ENCODE data around the gene TCF7. TPM values are rescaled to one million over a fixed set of nuclear protein-coding genes. Genes with fewer than 3 reads are reported as not detected.

Gene TCF7
- polyA plus RNA-seq, 1 of the 3 experiments (the other 2 are of a cell fraction) = 2.7 TPM

DNA sequence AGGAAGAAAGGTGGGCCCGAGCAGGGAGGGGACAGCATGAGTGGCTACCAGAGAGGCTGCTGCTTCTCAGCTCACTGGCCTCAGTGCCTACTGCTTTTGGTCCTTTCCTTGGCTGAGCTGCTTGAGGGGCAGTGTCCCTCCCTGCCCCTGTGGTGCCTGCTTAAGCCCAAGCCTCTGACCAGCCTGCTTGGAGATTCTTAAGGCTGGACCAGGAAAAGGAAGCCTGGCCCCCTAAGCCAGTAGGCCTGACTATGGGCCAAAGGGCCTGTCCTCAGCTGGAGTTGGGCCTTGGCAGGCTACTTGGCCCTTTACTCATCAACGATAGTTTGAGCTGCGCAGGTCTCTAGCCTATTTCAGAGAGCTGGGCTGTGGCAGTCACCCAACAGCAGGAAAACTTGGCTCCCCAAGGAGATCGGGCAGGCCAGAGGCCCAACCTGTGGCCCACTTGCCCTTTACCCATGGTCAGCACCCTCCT, 24.9 kb downstream of the TCF7 start:
- peaks cover 5 to 66% of the 10 kb centered on the region in 2 experiments for H3K36me3 ChIP-seq (replicated peaks in 1 of 2; ENCODE audit: control insufficient read depth in 1 of 2, insufficient read depth in 2 of 2, low read length in 1 of 2)
- ChIA-PET POLR2A (interaction anchor here (2.4 kb wide), 1 partner anchor 32 kb away, joined by 15 read pairs; no protein-coding TSS in a partner anchor), CTCF (interaction anchor here (0.9 to 18.5 kb wide), 20 partner anchors 10 to 150 kb away, joined by 3 to 673 read pairs (median 10); partner anchors contain the start of gene TCF7)
- no peak for DNase-seq
- no peak overlapping the region for H3K9ac ChIP-seq
- H2AFZ ChIP-seq (ENCODE audit: low read depth) = no peak overlapping the region
- H4K20me1 ChIP-seq (ENCODE audit: insufficient read depth) = peaks cover 39% of the 10 kb centered on the region
- H3K79me2 ChIP-seq (ENCODE audit: insufficient read depth) = peaks cover 11% of the 10 kb centered on the region; the same call in 1 of the 2 replicates
- peaks cover 11 to 21% of the 10 kb centered on the region in 2 experiments; a peak in 3 of 4 replicates for H3K4me1 ChIP-seq (ENCODE audit: control insufficient read depth in 1 of 2, insufficient read depth in 2 of 2, low read depth in 1 of 2, low read length in 1 of 2)
- WGBS (ENCODE audit: low lambda C conversion rate) = 98% methylated on average over 4 of the region's 4 CpGs
- H3K4me3 ChIP-seq (ENCODE audit: low read depth in 2 of 2, low read length in 1 of 2) = no peak overlapping the region
- no peaks in the 10 kb centered on the region for H3K27me3 ChIP-seq (ENCODE audit: insufficient read depth)
- no peaks in the 10 kb centered on the region for H3K9me2 ChIP-seq
- H3K4me2 ChIP-seq = no peak overlapping the region
- no peaks in the 10 kb centered on the region for H3K9me3 ChIP-seq
- TF ChIP-seq, protein P1, sequence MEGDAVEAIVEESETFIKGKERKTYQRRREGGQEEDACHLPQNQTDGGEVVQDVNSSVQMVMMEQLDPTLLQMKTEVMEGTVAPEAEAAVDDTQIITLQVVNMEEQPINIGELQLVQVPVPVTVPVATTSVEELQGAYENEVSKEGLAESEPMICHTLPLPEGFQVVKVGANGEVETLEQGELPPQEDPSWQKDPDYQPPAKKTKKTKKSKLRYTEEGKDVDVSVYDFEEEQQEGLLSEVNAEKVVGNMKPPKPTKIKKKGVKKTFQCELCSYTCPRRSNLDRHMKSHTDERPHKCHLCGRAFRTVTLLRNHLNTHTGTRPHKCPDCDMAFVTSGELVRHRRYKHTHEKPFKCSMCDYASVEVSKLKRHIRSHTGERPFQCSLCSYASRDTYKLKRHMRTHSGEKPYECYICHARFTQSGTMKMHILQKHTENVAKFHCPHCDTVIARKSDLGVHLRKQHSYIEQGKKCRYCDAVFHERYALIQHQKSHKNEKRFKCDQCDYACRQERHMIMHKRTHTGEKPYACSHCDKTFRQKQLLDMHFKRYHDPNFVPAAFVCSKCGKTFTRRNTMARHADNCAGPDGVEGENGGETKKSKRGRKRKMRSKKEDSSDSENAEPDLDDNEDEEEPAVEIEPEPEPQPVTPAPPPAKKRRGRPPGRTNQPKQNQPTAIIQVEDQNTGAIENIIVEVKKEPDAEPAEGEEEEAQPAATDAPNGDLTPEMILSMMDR (IDR thresholded peaks at IDR 0.05) = no peak
- TF ChIP-seq IRF3 (IDR thresholded peaks at IDR 0.05; ENCODE audit: low read depth, low read length) (no peak), TCF12 (IDR thresholded peaks at IDR 0.05) (no peak), EP300 (IDR thresholded peaks at IDR 0.05; ENCODE audit: borderline replicate concordance in 1 of 2, low read depth in 1 of 2, low read length in 1 of 2) (no peak), SMC3 (IDR thresholded peaks at IDR 0.05; ENCODE audit: low read depth, low read length) (no peak), POLR2AphosphoS5 (IDR thresholded peaks at IDR 0.05; ENCODE audit: low read depth, low read length) (no peak), CHD2 (IDR thresholded peaks at IDR 0.05; ENCODE audit: low read length, partially characterized antibody) (no peak), ZBTB33 (IDR thresholded peaks at IDR 0.05; ENCODE audit: borderline replicate concordance, low read depth) (no peak), JUND (IDR thresholded peaks at IDR 0.05) (no peak), FOXM1 (IDR thresholded peaks at IDR 0.05; ENCODE audit: low read depth) (no peak), TEAD4 (IDR thresholded peaks at IDR 0.05; ENCODE audit: borderline replicate concordance, insufficient read depth) (no peak), NFIC (IDR thresholded peaks at IDR 0.05; ENCODE audit: borderline replicate concordance) (no peak), ELF1 (IDR thresholded peaks at IDR 0.05) (no peak), FOXJ3 (CRISPR knock-in tag; IDR thresholded peaks at IDR 0.05) (no peak), TAF1 (IDR thresholded peaks at IDR 0.05; ENCODE audit: borderline replicate concordance, low read depth, low read length) (no peak), GATA2 (CRISPR knock-in tag; IDR thresholded peaks at IDR 0.05) (no peak)
- TF ChIP-seq, protein P2, sequence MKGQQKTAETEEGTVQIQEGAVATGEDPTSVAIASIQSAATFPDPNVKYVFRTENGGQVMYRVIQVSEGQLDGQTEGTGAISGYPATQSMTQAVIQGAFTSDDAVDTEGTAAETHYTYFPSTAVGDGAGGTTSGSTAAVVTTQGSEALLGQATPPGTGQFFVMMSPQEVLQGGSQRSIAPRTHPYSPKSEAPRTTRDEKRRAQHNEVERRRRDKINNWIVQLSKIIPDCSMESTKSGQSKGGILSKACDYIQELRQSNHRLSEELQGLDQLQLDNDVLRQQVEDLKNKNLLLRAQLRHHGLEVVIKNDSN (IDR thresholded peaks at IDR 0.05; ENCODE audit: borderline replicate concordance, low read depth) = no peak
- TF ChIP-seq, protein P3, sequence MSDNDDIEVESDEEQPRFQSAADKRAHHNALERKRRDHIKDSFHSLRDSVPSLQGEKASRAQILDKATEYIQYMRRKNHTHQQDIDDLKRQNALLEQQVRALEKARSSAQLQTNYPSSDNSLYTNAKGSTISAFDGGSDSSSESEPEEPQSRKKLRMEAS (IDR thresholded peaks at IDR 0.05; ENCODE audit: low read depth) = no peak
- TF ChIP-seq, protein P4, sequence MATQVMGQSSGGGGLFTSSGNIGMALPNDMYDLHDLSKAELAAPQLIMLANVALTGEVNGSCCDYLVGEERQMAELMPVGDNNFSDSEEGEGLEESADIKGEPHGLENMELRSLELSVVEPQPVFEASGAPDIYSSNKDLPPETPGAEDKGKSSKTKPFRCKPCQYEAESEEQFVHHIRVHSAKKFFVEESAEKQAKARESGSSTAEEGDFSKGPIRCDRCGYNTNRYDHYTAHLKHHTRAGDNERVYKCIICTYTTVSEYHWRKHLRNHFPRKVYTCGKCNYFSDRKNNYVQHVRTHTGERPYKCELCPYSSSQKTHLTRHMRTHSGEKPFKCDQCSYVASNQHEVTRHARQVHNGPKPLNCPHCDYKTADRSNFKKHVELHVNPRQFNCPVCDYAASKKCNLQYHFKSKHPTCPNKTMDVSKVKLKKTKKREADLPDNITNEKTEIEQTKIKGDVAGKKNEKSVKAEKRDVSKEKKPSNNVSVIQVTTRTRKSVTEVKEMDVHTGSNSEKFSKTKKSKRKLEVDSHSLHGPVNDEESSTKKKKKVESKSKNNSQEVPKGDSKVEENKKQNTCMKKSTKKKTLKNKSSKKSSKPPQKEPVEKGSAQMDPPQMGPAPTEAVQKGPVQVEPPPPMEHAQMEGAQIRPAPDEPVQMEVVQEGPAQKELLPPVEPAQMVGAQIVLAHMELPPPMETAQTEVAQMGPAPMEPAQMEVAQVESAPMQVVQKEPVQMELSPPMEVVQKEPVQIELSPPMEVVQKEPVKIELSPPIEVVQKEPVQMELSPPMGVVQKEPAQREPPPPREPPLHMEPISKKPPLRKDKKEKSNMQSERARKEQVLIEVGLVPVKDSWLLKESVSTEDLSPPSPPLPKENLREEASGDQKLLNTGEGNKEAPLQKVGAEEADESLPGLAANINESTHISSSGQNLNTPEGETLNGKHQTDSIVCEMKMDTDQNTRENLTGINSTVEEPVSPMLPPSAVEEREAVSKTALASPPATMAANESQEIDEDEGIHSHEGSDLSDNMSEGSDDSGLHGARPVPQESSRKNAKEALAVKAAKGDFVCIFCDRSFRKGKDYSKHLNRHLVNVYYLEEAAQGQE (IDR thresholded peaks at IDR 0.05; ENCODE audit: low read depth, low read length) = no peak
- peak overlapping the region in 1 of 2 experiments; percentile 69; a peak in 2 of 4 replicates for H3K27ac ChIP-seq (ENCODE audit: low read depth in 2 of 2, low read length in 1 of 2)
- peaks cover 4% of the 10 kb centered on the region for H3F3A ChIP-seq (replicated peaks; ENCODE audit: insufficient read depth)

Data from SK-N-SH (cell line).